Osteoblast (primary cell): ENCODE data around the gene KCNK1. TPM values are rescaled to one million over a fixed set of nuclear protein-coding genes. Genes with fewer than 3 reads are reported as not detected.

ENCODE experiments used
- DNase-seq: peaks from one replicate; pipeline ENCODE4 v3.0.0; 2011; ENCODE audit warnings: low spot score, mixed read lengths; ENCODE audit not compliant: insufficient read length; ENCODE audit errors: missing footprints
- H2AFZ ChIP-seq: 2 replicates; pipeline ENCODE4 v1.6.0; 2011; ENCODE audit warnings: mild to moderate bottlenecking, low read length
- H3K27ac ChIP-seq: 2 replicates; pipeline ENCODE4 v1.5.1; 2011; ENCODE audit warnings: mild to moderate bottlenecking, low read depth, low read length, moderate library complexity
- H3K27me3 ChIP-seq: 2 replicates; pipeline ENCODE4 v1.6.0; 2012; ENCODE audit warnings: mild to moderate bottlenecking, control low read depth, inconsistent platforms, low read length, moderate library complexity; ENCODE audit not compliant: insufficient read depth
- H3K36me3 ChIP-seq: 2 replicates; pipeline ENCODE4 v1.5.1; 2011; ENCODE audit warnings: mild to moderate bottlenecking, low read length, control low read depth, moderate library complexity; ENCODE audit not compliant: insufficient read depth
- H3K4me1 ChIP-seq: 2 replicates; pipeline ENCODE4 v1.5.1; 2011; ENCODE audit warnings: mild to moderate bottlenecking, low read length, control low read depth, moderate library complexity; ENCODE audit not compliant: insufficient read depth
- H3K4me2 ChIP-seq: 2 replicates; pipeline ENCODE4 v1.6.0; 2011; ENCODE audit warnings: mild to moderate bottlenecking, low read length; ENCODE audit not compliant: insufficient read depth
- H3K4me3 ChIP-seq: fragments of 200-600 bp; sonication (generic); 3 replicates; pipeline ENCODE4 v1.5.1; 2012; ENCODE audit warnings: mild to moderate bottlenecking, low read length, inconsistent platforms; ENCODE audit not compliant: insufficient read depth
- H3K79me2 ChIP-seq: 2 replicates; pipeline ENCODE4 v1.6.0; 2012; ENCODE audit warnings: mild to moderate bottlenecking, low read length, control low read depth, inconsistent platforms; ENCODE audit not compliant: insufficient read depth
- H3K9me3 ChIP-seq: 2 replicates; pipeline ENCODE4 v1.5.1; 2011; ENCODE audit warnings: low read depth, low read length, control low read depth
- H4K20me1 ChIP-seq: 2 replicates; pipeline ENCODE4 v1.6.0; 2012; ENCODE audit warnings: mild to moderate bottlenecking, low read length, control low read depth; ENCODE audit not compliant: insufficient read depth
- CTCF ChIP-seq: IDR thresholded peaks from 2 replicates; pipeline ENCODE4 v1.5.1; 2011; ENCODE audit warnings: mild to moderate bottlenecking, low read depth, low read length, moderate library complexity; ENCODE audit errors: extremely low read depth
- total RNA-seq: library from RNA; depleted of rRNA; stranded (reverse); fragments of >200 nt; gene quantifications from 2 replicates; pipeline ENCODE4 v1.2.3, GENCODE V29; 2012

KCNK1 gene
- total RNA-seq, 1 donor = 3.6 TPM

DNA sequence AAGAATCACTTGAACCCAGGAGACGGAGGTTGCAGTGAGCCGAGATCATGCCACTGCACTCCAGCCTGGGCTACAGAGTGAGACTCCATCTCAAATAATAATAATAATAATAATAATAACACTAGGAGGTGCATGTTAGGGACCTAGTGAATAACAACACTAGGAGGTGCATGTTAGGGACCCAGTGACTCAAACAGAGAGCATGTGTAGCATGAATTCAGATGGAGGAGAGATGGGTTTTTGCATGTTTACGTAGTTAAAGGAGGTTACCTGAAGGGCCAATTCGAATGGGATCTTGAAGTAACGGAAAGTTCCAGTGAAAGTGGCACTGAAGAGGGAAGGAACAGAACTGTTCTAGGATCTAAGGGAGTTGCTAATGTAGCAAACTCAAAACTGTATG lies 7.1 kb upstream of the KCNK1 start:
- Histone ChIP-seq H2AFZ (no peak overlapping the region), H3K4me2 (no peak overlapping the region), H3K4me1 (no peaks in the 10 kb centered on the region), H3K9me3 (peaks cover 3% of the 10 kb centered on the region), H3K27me3 (peaks cover 3% of the 10 kb centered on the region), H3K79me2 (no peaks in the 10 kb centered on the region), H3K27ac (no peak overlapping the region), H3K4me3 (no peak overlapping the region), H4K20me1 (no peaks in the 10 kb centered on the region), H3K36me3 (no peaks in the 10 kb centered on the region)
- DNase-seq = no peak
- no peak for TF ChIP-seq CTCF

GRCh38 chr1:233607252-233608119 lies 6.4 kb upstream of the KCNK1 start:
- Histone ChIP-seq H4K20me1 (no peaks in the 10 kb centered on the region), H3K27ac (no peak overlapping the region), H3K79me2 (no peaks in the 10 kb centered on the region), H3K4me2 (no peak overlapping the region), H3K36me3 (no peaks in the 10 kb centered on the region), H2AFZ (no peak overlapping the region), H3K27me3 (peaks cover 3% of the 10 kb centered on the region), H3K4me3 (no peak overlapping the region), H3K4me1 (no peaks in the 10 kb centered on the region), H3K9me3 (peaks cover 3% of the 10 kb centered on the region)
- no peak for TF ChIP-seq CTCF
- DNase-seq = no peak

DNA sequence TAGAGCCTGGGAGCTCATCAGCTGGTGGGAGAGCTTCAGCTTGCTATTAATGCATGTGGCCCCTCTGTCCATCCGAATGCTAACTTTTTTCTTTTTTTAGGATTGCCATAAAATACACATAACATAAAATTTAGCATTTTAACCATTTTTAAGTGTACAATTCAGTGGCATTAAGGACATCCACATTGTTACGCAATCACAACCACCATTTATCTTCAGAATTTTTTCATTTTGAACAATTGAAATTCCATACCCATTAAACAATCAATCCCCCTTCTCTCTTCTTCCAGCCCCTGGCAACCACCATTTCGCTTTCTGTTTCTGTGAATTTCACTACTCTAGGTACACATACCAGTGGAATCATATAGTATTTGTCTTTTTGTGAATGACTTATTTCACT lies 4.9 kb upstream of the KCNK1 start:
- no peak overlapping the region for H3K27ac ChIP-seq
- no peak overlapping the region for H3K4me2 ChIP-seq
- peaks cover 1% of the 10 kb centered on the region for H3K9me3 ChIP-seq
- H4K20me1 ChIP-seq = no peaks in the 10 kb centered on the region
- no peaks in the 10 kb centered on the region for H3K79me2 ChIP-seq
- no peak overlapping the region for H3K4me3 ChIP-seq
- no peaks in the 10 kb centered on the region for H3K36me3 ChIP-seq
- TF ChIP-seq CTCF = no peak
- H2AFZ ChIP-seq = no peak overlapping the region
- H3K27me3 ChIP-seq = peaks cover 3% of the 10 kb centered on the region
- H3K4me1 ChIP-seq = no peaks in the 10 kb centered on the region
- no peak for DNase-seq

DNA sequence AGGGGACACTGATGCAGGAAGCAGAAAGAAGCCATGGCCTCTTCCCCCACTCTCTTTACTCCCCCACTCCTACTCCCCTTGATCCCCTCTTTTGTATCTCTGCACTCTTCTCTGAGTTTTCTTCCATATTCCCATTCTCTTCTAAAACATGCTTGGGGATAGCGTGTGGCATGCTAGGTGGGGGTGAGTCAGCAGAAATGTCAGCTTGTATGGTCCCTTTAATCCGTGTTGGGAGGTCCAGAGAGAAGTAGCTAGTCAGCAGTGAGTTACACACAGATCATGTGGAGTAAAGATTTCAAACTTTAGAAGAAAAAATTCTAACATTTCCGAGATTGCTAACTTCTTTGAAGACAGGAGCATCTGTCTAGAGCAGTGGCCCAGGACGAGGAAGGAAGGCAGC lies 4.0 kb upstream of the KCNK1 start:
- no peaks in the 10 kb centered on the region for H3K79me2 ChIP-seq
- no peak for TF ChIP-seq CTCF
- no peak overlapping the region for H3K27ac ChIP-seq
- peaks cover 3% of the 10 kb centered on the region for H3K27me3 ChIP-seq
- H3K4me2 ChIP-seq = no peak overlapping the region
- peaks cover 5% of the 10 kb centered on the region for H3K4me1 ChIP-seq
- H2AFZ ChIP-seq = no peak overlapping the region
- H3K4me3 ChIP-seq = no peak overlapping the region
- no peaks in the 10 kb centered on the region for H3K9me3 ChIP-seq
- H3K36me3 ChIP-seq = no peaks in the 10 kb centered on the region
- DNase-seq = no peak
- H4K20me1 ChIP-seq = no peaks in the 10 kb centered on the region
